Cardiac fibroblast (primary cell): ENCODE results near the gene TPD52L1.

Source experiments
- DNase-seq, 2 donors: peaks; one replicate each; pipeline versions ENCODE4 v3.0.0 to v3.0.0-alpha.2; 2010; ENCODE audit warnings: low read depth in 2 of 2
- H3K4me3 ChIP-seq, 2 donors: replicated peaks in 1 of 2; 1 replicate in 1 of 2; 2 replicates in 1 of 2; pipeline ENCODE4 v1.5.1; 2011; ENCODE audit warnings: low read depth in 2 of 2, low read length in 2 of 2, mild to moderate bottlenecking in 2 of 2, moderate library complexity in 1 of 2
- TF ChIP-seq, protein P1 (sequence below): IDR thresholded peaks from one replicate; pipeline ENCODE4 v1.5.1; 2011; ENCODE audit warnings: low read depth, mild to moderate bottlenecking, low read length, inconsistent platforms

TPD52L1 gene

DNA sequence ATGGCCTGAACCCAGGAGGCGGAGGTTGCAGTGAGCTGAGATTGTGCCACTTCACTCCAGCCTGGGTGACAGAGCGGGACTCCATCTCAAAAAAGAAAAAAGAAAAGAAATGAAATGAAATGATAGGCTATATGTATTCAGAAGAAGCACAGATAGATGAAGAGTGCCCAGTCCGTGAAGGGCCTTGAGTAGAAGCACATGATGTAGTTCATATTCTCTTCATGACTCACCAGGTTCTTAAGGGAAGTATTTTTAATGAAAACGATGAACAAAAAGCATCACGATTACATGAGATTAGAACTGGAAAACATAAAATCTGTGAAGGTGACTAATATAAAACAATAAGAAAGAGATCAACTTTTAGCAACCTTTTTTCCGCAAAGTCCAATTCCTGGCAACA is 29.8 kb downstream of the TPD52L1 start:
- peak; percentile 29 to 61 for DNase-seq
- H3K4me3 ChIP-seq, result no peak overlapping the region
- TF ChIP-seq, protein P1, sequence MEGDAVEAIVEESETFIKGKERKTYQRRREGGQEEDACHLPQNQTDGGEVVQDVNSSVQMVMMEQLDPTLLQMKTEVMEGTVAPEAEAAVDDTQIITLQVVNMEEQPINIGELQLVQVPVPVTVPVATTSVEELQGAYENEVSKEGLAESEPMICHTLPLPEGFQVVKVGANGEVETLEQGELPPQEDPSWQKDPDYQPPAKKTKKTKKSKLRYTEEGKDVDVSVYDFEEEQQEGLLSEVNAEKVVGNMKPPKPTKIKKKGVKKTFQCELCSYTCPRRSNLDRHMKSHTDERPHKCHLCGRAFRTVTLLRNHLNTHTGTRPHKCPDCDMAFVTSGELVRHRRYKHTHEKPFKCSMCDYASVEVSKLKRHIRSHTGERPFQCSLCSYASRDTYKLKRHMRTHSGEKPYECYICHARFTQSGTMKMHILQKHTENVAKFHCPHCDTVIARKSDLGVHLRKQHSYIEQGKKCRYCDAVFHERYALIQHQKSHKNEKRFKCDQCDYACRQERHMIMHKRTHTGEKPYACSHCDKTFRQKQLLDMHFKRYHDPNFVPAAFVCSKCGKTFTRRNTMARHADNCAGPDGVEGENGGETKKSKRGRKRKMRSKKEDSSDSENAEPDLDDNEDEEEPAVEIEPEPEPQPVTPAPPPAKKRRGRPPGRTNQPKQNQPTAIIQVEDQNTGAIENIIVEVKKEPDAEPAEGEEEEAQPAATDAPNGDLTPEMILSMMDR, result no peak

DNA sequence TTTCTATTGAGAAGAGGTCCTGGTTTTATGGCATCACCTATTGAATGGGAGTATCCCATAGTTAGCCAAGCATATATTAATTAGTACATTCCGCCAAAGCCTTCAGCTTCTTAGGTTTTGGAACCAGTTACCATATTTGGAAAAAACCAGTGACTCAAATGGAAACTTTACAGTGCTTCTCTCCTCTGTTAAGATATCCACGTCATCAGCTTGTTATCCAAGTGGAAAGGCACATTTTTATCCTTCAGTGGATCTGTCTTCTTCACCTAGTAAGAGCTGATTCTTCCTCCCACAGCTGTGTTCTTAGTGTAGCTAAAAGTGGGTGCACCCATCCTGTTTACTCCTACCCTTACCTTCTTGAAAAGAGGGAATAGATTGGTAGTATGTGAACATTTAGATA is 34.5 kb downstream of the TPD52L1 start:
- peak; percentile 47 to 73 for DNase-seq
- TF ChIP-seq, protein P1, result no peak

DNA sequence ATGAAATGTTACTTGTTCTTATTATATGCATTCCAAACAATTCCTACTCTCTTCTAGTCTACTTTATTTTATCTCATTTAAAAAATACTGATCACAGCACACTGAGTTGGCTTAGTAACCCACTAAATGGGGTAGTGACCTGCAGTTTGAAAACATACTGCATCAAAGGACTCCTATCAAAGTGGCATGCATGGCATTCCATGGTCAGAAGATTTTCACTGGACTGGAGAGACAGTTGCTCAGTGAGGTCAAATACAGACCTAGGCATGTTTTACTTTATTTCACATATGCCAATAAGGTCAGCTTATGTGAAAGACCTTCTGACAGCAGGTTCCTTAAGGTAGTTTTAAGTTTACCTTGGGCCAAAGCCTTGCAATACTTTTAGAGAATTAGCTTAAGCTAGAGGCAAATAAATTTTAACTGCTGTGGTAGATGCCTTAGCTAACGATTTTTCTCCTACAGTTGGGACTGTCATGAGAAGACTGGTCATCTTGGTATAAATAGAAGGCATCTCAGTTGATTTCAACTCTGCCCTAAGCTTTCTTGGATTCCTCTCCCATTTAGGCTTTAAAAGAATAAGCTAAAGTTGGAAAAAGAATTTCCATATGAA is 35.1 kb downstream of the TPD52L1 start:
- TF ChIP-seq, protein P1, result no peak
- H3K4me3 ChIP-seq, result no peak overlapping the region
- DNase-seq, result no peak

More for the DNA sequence above, 34.5 kb downstream of the TPD52L1 start:
- H3K4me3 ChIP-seq, result no peak overlapping the region

DNA sequence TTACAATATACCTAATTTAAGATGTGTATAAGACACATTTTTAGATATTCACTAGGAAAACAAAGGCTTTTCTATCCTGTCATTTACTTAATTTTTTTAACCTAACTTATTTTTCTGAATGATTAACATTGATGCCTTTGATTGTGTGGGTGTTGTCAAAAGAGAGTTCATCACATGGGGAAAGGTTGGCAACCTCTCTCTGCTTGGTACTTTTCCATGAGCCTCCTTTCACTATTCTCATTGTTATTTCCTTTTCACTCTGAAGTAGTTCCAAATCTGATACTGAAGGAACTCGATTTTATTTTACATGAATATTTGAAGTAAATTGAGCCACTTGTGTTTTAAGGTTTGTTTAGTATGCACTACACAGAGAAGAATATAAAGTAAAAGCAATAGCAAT is 35.9 kb downstream of the TPD52L1 start:
- TF ChIP-seq, protein P1, result no peak
- no peak overlapping the region for H3K4me3 ChIP-seq
- DNase-seq, result no peak

DNA sequence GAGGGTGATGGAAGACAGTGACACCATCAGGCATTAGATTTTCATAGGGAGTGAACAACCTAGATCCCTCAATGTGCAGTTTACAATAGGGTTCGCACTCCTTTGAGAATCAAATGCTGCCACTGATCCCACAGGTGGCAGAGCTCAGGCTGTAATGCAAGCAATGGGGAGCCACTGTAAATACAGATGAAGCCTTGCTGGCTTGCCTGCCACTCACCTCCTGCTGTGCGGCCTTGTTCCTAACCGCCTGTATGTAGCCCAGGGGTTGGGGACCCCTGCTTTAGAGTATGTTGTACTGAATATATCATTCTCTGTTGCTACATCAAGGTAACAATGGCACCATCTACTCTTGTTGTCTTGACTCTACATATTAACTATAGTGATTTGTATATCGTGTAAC is 37.1 kb downstream of the TPD52L1 start:
- H3K4me3 ChIP-seq, result no peak overlapping the region
- TF ChIP-seq, protein P1, result no peak
- DNase-seq, result no peak

DNA sequence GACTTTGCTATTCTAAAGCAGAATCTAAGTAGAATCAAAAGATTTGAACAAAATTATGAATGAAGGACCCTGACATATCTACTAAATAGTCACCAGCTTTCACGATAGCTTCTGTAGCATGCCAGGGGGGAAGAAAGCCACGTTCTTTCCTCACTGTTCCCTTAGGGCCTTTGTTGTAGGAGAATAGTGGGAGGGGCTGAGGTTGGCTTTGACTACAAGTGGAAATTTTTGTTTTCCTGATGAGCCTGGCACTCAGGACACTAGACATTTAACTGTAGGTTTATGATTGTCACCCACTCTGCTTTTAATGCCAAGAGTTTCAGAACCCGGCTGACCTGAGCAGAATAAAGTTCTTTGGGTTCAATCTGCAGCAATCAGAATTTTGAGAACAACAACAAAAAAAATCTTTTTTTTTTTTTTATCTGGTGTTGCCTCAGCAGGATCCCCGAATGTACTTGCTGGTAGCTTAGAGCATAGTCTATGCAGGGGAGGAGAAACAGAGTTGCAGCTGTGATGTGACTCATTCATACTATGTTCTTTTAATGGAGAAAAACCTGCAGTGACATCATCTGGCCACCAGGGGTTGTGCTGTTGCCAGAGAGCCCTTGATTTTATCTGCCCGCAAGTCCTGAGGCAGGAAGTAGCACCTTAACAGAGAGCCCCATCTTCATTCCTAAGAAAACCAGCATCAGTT is 38.5 kb downstream of the TPD52L1 start:
- peak; percentile 88 to 93 for DNase-seq
- H3K4me3 ChIP-seq, result no peak overlapping the region
- TF ChIP-seq, protein P1, result peak; percentile 79
